Stimulated activated CD8-positive, alpha-beta memory T cell treated with anti-CD3 and anti-CD28 coated beads, Interleukin-7, amount 100 ng/mL, for 4 hours (primary cell): ENCODE data around the gene SUSD4.
"Not testable (repeated sequence)": the region's sequence is repeated elsewhere in the genome, so short reads cannot be mapped to it uniquely, and the experiment has no call there.

Experiments used
- DNase-seq, 2 donors: peaks; one replicate each; pipeline ENCODE4 v3.0.0-alpha.2; 2020; ENCODE audit warnings: low read depth in 2 of 2

SUSD4 gene

GRCh38 chr1:223251387-223251786 lies 112.6 kb downstream of the SUSD4 start:
- DNase-seq, result not testable (repeated sequence)

DNA sequence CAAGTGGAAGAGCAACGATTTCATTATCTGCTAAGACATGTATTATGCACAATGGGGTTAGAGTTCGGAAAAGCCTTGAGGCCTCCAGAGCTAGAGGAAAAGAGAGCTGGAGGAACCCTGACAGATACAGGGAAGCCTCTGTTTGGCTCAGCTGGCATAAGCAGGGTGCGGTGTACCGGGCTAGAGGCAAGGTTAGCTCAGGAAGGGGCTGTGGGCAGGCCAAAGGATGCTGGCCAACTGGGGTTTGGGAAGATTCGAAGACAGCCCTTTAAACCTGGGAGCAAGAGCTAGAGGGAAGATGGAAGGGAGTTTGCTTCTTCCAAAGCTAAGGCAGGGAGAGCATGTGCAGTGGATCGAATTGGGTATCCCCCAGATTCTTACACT lies 113.4 kb downstream of the SUSD4 start:
- no peak for DNase-seq

GRCh38 chr1:223249854-223250631 lies 113.9 kb downstream of the SUSD4 start:
- no peak for DNase-seq

DNA sequence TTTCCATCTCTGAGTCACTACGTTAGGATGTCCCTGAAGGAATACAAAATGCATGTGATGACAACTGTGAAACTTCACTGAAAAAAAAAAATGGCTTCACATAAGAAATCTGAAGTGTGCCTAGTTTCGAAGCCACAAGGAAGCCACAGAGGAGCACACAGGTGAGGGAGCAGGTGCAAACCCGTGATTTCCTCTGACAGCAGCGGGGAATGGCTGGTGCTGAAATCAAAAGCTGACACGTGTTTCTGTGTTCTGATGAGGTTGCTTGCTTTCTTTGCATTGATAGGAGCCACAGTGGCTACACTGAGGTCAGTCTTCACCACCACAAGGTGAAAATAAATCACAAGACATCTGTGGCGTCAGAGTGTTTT lies 115.2 kb downstream of the SUSD4 start:
- DNase-seq, result no peak

DNA sequence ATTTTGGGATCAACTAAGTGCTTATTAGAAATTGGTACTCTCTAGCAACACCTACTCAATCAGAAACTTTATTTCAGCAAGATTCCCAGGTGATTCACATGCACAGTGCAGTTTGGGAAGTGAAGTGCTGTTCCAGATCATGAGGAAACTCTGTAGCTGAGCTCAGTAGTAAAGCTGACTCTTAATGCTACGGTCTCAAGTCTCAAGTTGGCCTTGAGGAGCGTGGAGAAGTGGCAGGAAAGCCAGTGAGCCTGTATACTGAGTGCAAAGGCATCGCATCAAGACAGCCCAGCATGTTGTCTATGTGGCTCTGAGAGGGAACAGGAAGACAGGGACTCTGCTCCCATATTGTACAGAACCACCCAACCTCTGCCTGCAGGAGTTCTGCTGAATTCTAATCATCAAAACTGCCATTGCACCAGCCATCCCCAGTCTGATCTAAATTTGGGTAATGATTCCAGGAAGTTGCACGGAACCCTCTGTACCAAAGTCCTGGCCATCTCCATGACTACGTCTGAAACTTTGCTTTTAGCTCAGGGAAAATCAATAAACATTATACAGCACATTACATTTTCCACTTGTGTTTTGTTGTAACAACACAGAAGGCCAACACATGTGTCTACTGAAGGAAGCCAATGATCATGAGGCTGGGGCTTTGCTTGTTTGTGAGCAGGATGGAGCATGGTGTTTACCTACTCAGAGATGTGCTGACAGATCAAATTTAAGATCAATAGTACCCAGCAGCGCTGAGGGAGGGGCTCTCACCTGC lies 115.8 kb downstream of the SUSD4 start:
- DNase-seq, result no peak

GRCh38 chr1:223246476-223247112 lies 117.4 kb downstream of the SUSD4 start:
- no peak for DNase-seq

DNA sequence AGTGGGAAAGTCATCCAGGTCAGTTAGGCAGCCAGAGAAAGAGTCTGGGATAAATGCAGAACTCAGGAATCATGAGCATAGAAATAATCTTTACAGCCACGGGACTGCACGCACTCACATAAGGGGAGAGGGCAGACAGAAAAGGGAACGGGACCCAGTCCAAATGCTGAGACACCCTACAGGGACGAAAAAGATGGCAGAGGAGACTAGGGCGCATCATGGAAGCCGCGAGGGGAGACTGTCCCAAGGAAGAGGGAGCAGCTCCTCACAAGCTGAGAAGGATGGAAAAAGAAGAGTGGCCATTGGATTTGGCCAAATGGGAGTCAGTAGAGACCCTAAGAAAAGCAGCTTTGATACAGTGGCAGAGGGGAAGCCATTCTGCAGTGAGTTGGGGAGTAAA lies 118.0 kb downstream of the SUSD4 start:
- no peak for DNase-seq

DNA sequence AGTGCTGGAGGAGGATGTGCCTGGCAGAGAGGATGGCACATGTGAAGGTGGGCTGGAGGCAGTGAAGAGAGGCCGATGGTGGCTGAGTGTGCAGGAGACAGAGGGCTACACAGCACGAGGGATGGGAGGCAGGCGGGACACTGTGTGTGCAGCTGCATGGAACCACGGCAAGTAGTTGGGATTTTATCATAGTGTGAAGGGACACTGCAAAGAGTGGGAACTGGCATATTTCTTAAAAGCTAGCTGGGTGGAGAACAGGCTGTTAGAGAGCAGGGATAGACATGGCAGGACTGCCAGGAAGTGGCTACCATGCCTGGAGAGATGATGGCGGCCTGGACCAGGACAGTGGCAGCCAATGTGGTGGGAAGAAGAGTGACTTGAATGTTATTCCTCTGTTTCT lies 118.6 kb downstream of the SUSD4 start:
- no peak for DNase-seq

- no peak for DNase-seq
These were observed 119.4 kb downstream of the SUSD4 start for GRCh38 chr1:223244366-223245103.

GRCh38 chr1:223243441-223244050 lies 120.4 kb downstream of the SUSD4 start:
- no peak for DNase-seq

- no peak for DNase-seq
These were observed 121.0 kb downstream of the SUSD4 start for GRCh38 chr1:223242971-223243370.

DNA sequence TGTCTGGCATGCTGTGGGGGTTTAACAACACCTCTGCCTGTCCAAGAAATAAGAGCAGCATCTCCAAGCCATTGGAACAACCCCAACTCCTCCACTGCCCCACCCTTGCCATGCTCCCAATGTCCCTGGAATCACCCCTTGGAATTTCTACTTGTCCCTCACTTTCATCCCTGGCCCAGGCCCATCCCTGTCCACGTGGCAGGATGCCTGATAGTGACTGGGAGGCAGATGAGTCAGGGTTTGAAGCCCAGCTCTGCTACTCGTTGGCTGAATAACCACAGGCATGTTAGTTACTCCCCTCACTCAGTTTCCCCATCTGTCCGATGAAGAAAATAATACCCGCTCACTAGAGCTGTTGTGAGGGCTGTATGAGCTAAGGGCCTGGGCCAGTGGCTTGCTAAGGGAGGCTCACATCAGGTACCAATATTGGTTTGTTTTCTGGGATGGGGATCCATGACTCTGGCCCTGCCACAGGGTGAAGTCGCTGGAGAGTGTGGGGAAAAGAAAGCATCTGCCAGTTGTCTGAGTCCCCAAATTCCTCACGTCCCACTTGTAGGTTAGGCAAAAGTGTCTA lies 121.5 kb downstream of the SUSD4 start:
- no peak for DNase-seq

- no peak for DNase-seq
These were observed 123.9 kb downstream of the SUSD4 start for GRCh38 chr1:223240122-223240521.

GRCh38 chr1:223235091-223235490 lies 128.9 kb downstream of the SUSD4 start:
- no peak for DNase-seq

DNA sequence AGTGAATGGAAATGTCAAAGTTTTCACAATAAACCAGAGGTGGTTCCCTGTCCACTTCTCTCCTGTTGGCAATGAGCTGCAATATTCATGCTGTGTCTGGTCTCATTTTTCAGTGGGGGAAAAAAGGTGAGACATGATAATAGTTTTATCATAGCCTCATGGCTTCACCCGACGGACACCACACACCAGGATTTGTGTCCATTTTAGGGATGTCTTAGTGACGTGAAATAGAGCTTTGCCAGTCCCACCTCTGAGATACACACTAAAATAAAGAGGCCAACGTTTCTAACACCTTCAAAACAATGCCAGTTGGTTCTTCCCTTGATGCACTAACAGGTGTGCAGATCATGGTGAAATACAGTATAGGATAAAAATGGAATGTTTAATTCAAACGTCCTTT lies 129.4 kb downstream of the SUSD4 start:
- DNase-seq, result no peak

DNA sequence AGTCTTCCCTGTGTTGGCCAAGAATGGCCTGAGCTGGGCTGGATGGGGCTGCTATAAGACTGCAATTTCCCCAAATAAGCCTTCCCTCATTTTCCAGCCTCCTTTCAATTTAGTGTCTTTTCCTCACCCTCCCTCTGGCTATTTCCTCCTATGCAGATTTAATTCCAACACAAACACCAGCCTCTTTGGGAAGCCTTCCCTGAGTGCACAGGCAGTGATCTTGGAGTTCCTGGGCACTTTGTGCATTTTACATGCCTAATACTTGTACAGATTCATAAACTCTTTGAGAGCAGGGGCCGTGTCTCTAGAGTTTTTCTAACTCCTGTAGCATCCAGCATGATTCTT lies 129.8 kb downstream of the SUSD4 start:
- no peak for DNase-seq

GRCh38 chr1:223233410-223234169 lies 130.4 kb downstream of the SUSD4 start:
- no peak for DNase-seq

- no peak for DNase-seq
These were observed 131.0 kb downstream of the SUSD4 start for GRCh38 chr1:223233019-223233409.

DNA sequence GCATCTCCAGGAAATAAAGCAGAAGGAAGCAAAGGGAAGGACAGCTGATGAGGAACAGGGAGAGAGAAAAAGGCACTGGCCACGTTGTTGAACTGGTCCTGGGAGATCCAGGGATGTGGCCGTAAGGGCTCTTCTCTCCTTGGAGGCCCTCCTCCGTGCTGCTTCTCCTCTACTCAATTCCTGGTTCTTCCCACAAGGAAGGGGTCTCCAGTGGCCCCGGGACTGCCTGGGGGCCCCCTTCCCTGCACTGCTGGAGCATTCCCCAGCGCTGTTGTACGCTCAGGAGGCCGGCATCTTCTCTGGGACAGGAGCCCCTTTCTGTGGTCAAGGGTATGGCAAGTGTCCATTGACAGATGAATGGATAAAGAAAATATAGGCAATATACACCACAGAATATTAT lies 132.4 kb downstream of the SUSD4 start:
- no peak for DNase-seq

- DNase-seq, result no peak
These were observed 132.9 kb downstream of the SUSD4 start for GRCh38 chr1:223231011-223231572.
